Liver (tissue), 3 donors: ENCODE measurements around the gene TBC1D8B.

Experiments used
- ATF3 ChIP-seq: IDR thresholded peaks from 2 replicates; pipeline ENCODE4 v1.6.1; 2016; ENCODE audit warnings: antibody characterized with exemption
- CTCF ChIP-seq: fragments of 150-350 bp; IDR thresholded peaks from 2 replicates; pipeline ENCODE4 v1.5.1; 2017; ENCODE audit warnings: improper control_type of control experiment, low read depth, low read length; ENCODE audit not compliant: missing input control
- FOXA1 ChIP-seq: IDR thresholded peaks from 2 replicates; pipeline ENCODE4 v1.6.1; 2016; ENCODE audit warnings: antibody characterized with exemption
- GABPA ChIP-seq, 2 donors: IDR thresholded peaks in 1 of 2; conservative IDR thresholded peaks in 1 of 2; 2 replicates each; pipeline ENCODE4 v1.6.1; 2016; ENCODE audit warnings: antibody characterized with exemption in 2 of 2, mild to moderate bottlenecking in 1 of 2, moderate library complexity in 1 of 2
- HNF4G ChIP-seq: IDR thresholded peaks from 2 replicates; pipeline ENCODE4 v1.6.1; 2016; ENCODE audit warnings: antibody characterized with exemption
- TAF1 ChIP-seq: conservative IDR thresholded peaks from 2 replicates; pipeline ENCODE4 v1.6.1; 2016; ENCODE audit warnings: antibody characterized with exemption, mild to moderate bottlenecking
- donor health status: healthy.
- donor health status: healthy.

- no peak for TF ChIP-seq CTCF
- no peak for TF ChIP-seq ATF3
- no peak for TF ChIP-seq GABPA (IDR thresholded peaks at IDR 0.05 in 1 of 2, conservative IDR thresholded peaks at IDR 0.05 in 1 of 2)
- TF ChIP-seq FOXA1, result no peak
- no peak for TF ChIP-seq TAF1
- no peak for TF ChIP-seq HNF4G
Observed at GRCh38 chrX:106921637-106922036, 119.2 kb downstream of the TBC1D8B start.
